GM10248 (cell line): ENCODE data around the gene FAM136A.
"Not testable (repeated sequence)": the region's sequence is repeated elsewhere in the genome, so short reads cannot be mapped to it uniquely, and the experiment has no call there.

Source experiments
- CTCF ChIA-PET: fragments of 300-600 bp; sonication (Branson Sonifier 250); formaldehyde crosslinking; extraction: SDS; loops from one replicate; lab custom pipeline; 2021; ENCODE audit warnings: antibody characterized with exemption; lab: Yijun Ruan, JAX
- POLR2A ChIA-PET: fragments of 350-650 bp; sonication (Branson Sonifier 250); formaldehyde crosslinking; extraction: SDS; loops from one replicate; lab custom pipeline; 2020; ENCODE audit warnings: antibody characterized with exemption; lab: Yijun Ruan, JAX
- DNase-seq: peaks from one replicate; pipeline ENCODE4 v3.0.0; 2012; ENCODE audit errors: extremely low spot score
- TF ChIP-seq, protein P1 (sequence below): IDR thresholded peaks from 2 replicates; pipeline ENCODE4 v1.5.1; 2012; ENCODE audit warnings: mild to moderate bottlenecking, low read depth; ENCODE audit errors: extremely low read depth, missing control alignments, control extremely low read depth

The FAM136A gene

DNA sequence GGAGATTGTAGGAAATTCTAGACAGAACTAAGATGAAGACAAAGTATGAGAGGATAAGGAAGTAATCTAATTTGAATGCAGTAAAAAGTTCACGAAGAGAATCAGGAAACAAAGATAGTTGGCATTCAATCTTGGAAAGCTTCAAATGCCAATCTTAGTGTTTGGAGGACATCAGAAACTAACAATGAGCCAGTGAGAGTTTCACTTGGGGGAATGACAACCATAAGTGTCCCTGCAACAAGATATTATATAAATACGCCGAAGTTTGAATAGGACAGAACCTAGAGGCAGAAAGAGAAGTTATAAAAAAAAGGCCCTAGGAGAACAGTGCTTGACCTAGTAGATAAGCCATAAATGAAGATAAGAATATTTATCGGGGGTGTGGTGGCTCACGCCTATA is 19.4 kb downstream of the FAM136A start:
- ChIA-PET POLR2A (no interaction called here), CTCF (interaction anchor here (0.9 to 3.2 kb wide), 2 partner anchors 12 to 19 kb away, joined by 3 to 12 read pairs; partner anchors contain the start of gene FAM136A)
- no peak for DNase-seq
- TF ChIP-seq, protein P1, sequence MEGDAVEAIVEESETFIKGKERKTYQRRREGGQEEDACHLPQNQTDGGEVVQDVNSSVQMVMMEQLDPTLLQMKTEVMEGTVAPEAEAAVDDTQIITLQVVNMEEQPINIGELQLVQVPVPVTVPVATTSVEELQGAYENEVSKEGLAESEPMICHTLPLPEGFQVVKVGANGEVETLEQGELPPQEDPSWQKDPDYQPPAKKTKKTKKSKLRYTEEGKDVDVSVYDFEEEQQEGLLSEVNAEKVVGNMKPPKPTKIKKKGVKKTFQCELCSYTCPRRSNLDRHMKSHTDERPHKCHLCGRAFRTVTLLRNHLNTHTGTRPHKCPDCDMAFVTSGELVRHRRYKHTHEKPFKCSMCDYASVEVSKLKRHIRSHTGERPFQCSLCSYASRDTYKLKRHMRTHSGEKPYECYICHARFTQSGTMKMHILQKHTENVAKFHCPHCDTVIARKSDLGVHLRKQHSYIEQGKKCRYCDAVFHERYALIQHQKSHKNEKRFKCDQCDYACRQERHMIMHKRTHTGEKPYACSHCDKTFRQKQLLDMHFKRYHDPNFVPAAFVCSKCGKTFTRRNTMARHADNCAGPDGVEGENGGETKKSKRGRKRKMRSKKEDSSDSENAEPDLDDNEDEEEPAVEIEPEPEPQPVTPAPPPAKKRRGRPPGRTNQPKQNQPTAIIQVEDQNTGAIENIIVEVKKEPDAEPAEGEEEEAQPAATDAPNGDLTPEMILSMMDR = no peak

DNA sequence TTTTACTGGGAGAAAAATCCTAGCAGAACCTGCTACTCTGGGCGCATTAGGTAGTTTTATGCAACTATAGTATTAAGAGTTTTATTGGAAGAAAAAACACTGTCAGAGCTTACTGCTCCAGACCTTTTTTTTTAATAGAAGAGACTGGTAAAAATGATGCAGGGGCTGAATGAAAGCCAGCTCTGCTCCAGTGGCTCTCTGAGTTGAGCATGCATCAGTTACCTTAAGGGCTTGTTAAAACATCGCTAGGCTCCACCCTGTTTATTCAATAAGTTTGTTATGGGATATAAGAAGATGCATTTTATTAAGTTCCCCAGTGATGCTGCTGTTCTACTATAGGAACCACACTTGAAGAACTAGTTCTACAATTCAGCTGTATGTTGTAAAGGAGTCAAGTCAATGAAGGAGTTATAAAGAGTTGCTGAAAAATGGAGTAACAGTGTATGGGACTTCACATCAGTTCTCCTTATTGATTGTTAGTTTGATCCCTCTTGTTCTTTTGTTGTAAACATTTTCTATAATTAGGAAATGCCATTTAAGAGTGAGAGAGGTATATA is 21.5 kb downstream of the FAM136A start:
- CTCF ChIA-PET = interaction anchor here (1.3 kb wide), 1 partner anchor 13 kb away, joined by 3 read pairs; the partner anchor contains the start of gene SNRPG
- no peak for DNase-seq
- TF ChIP-seq, protein P1 = no peak
- POLR2A ChIA-PET = no interaction called here

DNA sequence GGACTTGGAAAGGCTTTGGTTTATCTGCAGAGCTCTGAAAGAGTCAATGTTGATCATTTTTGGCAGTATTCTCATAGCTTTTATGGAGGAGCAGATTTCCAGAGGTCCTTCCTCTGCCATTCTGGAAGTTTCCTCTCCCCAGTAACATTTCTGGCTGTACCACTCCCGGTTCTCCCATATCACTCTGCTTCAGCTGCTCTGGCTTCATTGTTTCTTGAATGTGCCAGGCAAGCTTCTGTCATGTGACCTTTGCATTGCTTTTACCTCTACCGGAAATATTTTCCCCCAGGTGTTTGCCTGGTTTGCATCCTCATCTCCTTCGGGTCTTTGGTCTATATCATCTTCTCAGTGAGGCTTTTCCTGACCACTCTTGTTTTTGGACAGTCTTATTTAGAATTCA is 31.5 kb downstream of the FAM136A start:
- DNase-seq = no peak
- TF ChIP-seq, protein P1 = no peak
- ChIA-PET CTCF (interaction anchor here (1.2 kb wide), 1 partner anchor 12 kb away, joined by 3 read pairs; no protein-coding TSS in a partner anchor), POLR2A (interaction anchor here (0.7 kb wide), 1 partner anchor 13 kb away, joined by 9 read pairs; the partner anchor contains the start of gene PCYOX1)

DNA sequence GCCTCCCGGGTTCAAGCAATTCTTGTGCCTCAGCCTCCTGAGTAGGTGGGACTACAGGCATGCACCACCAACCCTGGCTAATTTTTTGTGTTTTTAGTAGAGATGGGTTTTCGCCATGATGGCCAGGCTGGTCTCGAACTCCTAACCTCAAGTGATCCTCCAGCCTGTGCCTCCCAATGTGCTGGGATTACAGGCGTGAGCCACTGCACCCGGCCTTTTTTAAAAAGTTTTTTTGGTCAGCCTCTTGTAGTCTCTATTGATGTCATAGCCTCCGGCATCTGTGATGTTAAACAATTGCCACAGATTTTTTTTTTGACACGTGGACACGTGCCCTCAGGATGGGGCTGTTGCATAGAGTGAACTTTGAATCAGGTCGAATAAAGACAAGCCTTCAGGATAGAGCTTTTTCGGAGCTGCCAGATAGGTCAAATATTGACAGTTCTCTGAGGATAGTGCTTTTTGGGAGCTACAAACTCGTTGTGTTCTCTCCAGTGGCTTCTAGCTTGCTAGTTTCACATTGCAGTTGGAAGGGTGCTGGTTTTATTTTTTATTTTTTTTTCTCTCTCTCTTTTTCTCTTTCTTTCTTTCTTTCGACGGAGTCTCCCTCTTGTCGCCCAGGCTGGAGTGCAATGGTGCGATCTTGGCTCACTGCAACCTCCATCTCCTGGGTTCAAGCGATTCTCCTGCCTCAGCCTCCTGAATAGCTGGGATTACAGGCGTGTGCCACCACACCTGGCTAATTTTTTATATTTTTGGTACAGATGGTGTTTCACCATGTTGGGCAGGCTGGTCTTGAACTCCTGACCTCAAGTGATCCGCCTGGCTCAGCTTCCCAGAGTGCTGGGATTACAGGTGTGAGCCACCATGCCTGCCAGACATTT is 32.2 kb downstream of the FAM136A start:
- DNase-seq, POLR2A ChIA-PET: not testable (repeated sequence)
- CTCF ChIA-PET = interaction anchor here (1.2 kb wide), 1 partner anchor 12 kb away, joined by 3 read pairs; no protein-coding TSS in a partner anchor

DNA sequence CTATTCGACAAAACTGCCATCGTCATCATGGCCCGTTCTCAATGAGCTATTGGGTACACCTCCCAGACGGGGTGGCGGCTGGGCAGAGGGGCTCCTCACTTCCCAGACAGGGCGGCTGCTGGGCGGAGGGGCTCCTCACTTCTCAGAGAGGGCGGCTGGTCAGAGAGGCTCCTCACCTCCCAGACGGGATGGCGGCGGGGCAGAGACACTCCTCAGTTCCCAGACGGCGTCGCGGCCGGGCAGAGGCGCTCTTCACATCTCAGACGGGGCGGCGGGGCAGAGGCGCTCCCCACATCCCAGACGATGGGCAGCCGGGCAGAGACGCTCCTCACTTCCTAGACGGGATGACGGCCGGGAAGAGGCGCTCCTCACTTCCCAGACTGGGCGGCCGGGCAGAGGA is 34.9 kb downstream of the FAM136A start:
- POLR2A ChIA-PET, DNase-seq, CTCF ChIA-PET: not testable (repeated sequence)

DNA sequence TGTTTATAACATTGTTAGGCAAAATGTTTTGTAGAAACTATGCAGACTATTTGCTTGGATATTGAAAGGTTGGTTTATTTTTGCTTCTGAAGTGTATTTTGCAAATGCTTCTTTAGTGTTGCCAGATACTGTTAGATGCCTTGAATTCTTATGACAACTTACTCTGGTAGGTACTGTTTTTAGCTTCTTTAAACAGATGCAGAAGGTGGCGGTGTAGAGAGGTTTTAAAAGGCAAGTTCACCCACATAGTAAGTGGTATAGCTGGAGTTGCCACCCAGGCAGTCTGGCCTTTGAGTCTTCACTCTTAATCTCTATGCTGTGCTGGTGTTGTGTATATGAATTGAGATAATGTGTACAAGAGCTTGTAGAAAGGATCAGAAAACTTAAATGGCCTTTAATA is 40.4 kb downstream of the FAM136A start:
- DNase-seq = no peak
- CTCF ChIA-PET = interaction anchor here (1.5 kb wide), 1 partner anchor 41 kb away, joined by 5 read pairs; the partner anchor contains the start of gene FAM136A
- TF ChIP-seq, protein P1 = no peak
- POLR2A ChIA-PET = no interaction called here

DNA sequence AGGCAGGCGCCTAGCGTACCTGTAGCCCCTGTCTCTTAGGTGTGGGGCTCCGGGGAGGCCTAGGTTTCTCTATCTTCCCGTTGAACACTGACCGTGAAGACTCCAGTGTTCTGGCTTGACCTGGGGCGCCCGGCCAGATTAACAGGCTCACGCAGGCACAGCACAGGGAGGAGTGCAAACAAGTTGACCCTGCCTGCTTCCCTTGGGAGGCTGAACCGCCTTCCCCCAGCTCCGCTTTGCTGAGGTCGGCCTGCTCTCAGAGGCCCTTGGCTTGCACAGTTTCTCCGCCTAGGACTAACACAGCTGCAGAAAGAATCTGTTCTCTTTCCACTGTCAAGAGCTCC is 43.4 kb downstream of the FAM136A start:
- DNase-seq = peak; percentile 20
- TF ChIP-seq, protein P1 = no peak
- ChIA-PET CTCF (interaction anchor here (0.9 to 1.4 kb wide), 5 partner anchors 9 to 43 kb away, joined by 3 to 7 read pairs (median 4); partner anchors contain the start of genes FAM136A, SNRPG and TIA1), POLR2A (interaction anchor here (0.8 to 1.7 kb wide), 4 partner anchors 25 to 173 kb away, joined by 3 to 24 read pairs (median 4); partner anchors contain the start of genes C2orf42 and SNRPG)
